GM21717 (cell line): Measurements from ENCODE around the gene ADK.

Experiments used
- ATAC-seq: cut with Tn5 transposase; IDR thresholded peaks from one replicate; pipeline ENCODE4 v1.9.1; 2021; ENCODE audit warnings: mild to moderate bottlenecking, moderate library complexity; ENCODE audit not compliant: unreplicated experiment

Gene ADK

DNA sequence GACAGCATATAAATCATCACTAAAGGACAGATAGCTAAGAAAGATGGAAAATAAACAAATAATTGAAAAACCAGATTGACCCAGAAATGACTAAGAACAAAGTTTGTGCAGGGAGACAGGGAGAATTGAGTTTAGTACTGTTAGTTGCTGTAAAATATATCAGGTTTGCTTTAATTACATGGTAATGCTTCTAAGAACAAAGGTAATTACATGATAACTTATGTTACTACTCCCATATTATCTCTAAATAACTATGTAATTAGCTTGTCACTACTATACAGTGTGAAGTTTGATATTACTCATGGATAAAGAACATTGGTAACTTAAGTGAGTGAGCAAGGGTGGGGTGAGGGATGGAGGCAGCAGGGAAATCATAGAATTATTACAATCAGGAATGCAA is 540.1 kb downstream of the ADK start:
- no peak for ATAC-seq

DNA sequence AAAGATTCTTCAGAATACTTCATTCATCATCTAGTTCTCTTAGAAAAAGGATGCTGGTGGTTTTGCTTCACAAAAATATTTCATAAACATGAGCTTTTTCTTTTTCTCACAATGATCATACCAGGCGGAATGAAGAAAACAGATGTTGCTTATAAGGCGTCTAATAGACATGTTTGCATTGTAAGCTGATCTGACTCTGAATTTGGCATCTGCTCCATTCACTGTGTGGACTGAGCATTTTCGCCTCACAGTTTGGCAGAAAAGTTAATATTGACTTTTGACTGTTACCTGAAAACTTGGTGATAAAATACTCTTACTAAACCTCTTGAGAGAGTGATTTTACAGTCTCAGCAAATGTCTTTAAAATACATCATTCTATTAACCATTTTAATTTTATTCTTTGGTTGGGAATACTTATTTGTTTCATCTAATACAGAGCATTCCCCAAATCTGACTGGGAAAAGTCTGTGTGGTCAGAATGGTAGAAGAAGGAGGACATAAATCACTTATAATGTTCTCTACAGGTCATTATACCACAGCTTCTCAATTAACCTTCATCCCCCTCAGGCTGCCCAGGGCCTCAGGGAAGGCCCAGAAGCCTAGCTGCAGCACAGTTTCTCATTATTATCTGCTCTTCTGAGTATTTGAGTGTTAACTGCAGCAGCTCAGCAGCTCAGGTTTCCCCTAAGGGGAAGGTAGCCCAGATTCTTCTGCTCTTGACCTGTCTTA is 553.8 kb downstream of the ADK start:
- ATAC-seq, result no peak

DNA sequence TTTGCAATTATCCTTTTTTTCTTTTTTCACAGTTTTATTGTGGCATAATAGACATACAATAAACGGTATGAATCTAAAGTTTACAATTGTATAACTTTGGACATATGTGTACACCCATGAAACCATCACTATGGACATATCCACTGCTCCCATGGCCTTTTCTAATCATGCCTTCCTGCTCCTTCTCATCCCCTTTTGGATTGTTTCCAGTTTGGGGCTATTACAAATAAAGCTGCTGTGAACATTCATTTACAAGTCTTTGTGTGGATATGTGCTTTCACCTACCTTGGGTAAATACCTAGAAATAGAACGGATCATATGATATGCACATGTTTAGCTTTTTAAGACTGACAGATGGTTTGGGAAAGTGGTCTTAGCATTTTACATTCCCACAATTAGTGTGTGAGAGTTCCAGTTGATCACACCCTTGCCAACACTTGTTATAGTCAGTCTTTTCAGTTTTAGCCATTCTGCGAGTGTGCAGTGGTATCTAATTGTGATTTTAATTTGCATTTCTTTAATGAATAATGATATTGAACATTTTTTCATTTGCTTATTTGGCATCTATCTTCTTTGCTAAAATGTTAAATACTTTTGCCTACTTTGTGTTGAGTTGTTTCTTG is 554.4 kb downstream of the ADK start:
- ATAC-seq, result no peak

DNA sequence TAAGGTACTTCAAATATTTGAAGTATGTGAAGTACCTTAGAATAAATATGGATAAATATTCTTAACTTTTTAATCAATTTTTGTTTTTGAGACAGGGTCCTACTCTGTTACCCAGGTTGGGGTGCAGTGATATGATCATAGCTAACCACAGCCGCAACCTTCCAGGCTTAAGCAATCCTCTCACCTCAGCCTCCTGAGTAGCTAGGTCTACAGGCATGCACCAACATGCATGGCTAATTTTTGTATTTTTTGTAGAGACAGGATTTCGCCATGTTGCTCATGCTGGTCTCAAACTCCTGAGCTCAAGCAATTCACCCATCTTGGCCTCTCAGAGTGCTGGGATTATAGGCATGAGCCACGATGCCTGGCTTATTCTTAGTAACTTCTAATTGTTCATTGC is 555.9 kb downstream of the ADK start:
- no peak for ATAC-seq

DNA sequence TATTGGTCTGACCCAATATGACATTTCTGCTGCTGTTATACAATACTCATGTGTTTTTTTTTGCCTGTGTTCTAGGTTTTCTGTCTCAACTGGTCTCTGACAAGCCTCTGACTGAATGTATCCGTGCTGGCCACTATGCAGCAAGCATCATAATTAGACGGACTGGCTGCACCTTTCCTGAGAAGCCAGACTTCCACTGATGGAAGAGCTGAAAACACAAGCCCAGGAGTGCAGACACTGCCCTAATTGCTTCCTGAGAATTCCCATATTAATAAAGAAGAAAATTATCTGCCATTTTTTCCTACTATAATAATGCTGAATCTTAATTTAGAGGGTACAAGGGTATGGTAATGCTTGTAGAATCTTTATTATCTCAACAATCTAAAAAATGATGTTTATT is 557.2 kb downstream of the ADK start:
- ATAC-seq, result no peak

DNA sequence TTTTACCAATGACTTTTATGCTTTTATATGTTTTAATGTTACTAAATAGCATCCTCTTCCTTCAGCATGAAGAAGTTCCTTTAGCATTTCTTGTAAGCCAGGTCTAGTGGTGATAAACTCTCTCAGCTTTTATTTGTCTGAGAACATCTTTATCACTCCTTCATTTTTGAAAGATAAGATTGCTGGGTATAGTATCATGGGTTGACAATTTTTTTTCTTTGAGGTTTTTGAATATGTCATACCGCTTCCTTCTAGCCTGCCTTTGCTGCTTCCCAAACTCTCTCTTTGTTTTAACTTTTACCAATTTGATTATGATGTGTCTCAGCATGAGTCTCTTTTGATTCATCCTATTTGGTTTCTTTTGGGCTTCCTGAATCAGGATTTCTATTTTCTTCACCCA is 567.2 kb downstream of the ADK start:
- ATAC-seq, result no peak

DNA sequence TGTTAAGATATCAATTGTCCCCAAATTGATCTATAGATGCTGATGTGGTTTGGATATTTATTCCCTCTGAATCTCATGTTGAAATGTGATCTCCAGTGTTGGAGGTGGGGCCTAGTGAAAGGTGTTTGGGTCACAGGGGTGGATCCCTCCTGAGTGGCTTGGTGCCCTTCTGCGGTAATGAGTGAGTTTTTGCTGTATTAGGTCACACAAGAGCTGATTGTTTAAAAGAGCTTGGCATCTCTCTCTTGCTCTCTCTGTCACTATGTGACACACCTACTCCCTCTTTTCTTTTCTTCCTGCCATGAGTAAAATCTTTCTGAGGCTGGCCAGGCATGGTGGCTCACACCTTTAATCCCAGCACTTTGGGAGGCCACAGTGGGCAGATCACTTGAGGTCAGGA is 577.2 kb downstream of the ADK start:
- ATAC-seq, result no peak

DNA sequence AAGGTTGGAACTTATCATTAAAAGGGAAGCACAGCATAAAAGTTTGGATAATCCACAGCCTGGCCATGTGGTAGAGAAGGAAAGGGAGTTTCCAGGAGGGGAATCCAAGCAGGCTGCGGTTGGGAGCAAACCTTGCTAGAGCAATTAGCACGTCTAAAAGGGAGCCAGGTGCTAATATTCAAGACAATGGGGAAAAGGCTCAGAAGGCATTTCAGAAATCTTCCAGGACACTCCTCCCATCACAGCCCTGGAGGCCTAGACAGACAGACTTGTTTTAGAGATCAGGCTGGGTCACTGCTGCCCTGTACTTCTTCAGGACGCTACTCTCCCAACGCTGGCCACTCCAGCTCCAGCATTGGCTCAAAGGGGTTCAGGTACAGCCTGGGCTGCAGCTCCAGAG is 579.2 kb downstream of the ADK start:
- ATAC-seq, result no peak

DNA sequence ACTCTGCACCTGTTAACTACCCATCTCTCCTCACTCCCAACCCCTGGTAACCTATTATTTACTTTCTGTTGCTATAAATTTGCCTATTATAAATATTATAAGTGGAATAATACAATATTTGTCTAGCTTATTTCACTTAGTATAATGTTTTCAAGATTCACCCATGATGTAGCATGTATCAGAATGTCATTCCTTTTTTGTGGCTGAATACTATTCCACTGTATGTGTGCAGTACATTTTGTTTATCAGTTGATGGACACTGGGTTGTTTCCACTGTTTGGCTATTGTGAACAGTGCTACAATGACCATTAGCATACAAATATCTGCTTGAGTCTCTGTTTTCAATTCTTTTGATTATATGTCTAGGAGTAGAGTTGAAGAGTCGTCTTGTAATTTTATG is 582.6 kb downstream of the ADK start:
- ATAC-seq, result no peak

DNA sequence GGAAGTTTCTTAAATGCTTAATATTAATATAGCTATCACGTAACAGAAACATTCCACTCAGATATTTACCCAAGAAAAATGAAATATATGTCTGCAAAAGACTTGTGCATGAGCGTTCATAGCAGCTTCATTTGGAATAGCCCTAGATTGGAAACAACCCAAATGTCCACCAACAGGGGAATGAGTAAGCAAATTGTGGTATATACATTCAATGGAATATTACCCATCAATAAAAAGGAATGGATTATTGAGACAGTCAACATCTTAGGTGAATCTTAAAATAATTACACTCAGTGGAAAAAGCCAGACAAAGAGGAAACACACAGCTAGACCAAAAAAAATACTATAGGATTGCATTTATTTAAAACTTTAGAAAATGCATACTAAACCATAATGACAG is 585.0 kb downstream of the ADK start:
- ATAC-seq, result no peak

DNA sequence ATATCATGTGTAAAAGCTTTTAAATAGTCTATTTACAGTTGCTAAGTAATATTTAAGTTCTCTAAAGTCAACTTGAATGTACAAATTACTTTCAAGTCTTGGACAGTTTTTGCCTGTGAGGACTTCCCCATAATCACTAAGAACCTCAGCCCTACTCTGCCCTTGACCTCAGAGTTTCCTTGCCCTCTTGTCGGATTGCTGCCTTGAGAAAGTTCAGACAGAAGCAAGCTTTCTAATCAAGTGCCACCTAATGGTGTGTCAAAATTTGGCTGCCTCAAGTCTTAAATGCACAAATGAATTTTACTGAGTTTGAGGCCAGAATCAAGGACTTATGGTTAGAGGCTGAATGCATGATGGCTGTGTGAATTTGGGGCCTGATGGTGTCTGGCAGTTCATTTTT is 587.0 kb downstream of the ADK start:
- no peak for ATAC-seq

DNA sequence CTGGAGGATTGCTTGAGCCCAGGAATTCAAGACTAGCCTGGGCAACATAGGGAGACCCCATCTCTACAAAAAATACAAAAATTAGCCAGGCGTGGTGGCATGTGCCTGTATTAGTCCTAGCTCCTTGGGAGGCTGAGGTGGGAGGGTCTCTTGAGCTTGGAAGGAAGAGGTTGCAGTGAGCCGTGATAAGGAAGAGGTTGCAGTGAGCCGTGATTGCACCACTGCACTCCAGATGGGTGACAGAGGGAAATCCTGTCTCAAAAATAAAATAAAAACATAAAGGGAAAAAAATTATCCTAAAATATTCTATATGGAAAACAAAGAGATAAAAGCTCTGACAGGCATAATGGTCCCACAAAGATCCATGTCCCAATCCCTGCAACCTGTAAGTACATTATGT is 587.5 kb downstream of the ADK start:
- no peak for ATAC-seq

DNA sequence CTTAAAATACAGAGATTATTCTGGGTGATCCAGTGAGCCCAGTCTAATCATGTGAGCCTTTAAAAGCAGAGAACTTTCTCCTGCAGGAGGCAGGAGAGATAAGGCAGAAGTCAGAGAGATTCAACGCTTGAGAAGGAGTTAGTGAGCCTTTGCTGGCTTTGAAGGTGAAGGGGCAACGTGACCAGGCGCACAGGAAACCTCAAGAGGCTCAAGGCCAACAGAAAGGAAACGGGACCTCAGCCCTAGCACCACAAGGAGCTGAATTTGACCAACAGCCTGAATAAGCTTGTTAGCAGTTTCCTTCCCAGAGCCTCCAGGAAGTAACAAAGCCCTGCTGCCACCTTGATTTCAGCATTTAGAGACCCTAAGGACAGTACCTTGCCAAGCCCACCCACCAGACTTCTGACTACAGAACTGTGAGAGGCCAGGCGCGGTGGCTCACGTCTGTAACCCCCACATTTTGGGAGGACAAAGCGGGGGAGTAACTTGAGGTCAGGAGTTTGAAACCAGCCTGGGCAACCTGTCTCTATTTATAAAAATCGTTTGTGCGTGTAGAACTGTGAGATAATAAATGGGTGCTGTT is 588.1 kb downstream of the ADK start:
- ATAC-seq, result peak; percentile 69

DNA sequence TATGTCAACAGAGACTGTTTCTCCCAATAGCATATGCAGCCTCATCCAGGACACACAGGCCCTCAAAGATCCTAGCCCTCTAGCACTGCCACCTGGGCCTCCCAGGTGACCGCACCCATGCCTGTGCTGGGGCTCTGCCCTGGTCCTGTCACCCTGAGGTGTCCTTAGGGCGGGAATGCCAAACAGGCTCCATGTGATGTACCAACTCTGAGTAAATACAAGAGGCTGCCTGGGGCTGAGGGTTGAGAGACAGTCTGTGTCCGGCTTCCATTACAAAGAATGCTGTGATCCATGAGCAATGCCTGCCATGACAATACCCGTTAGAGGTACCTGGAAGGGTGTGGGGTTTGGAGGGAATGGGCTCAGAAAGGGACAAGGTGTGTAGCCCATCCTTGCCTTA is 592.4 kb downstream of the ADK start:
- ATAC-seq, result no peak

DNA sequence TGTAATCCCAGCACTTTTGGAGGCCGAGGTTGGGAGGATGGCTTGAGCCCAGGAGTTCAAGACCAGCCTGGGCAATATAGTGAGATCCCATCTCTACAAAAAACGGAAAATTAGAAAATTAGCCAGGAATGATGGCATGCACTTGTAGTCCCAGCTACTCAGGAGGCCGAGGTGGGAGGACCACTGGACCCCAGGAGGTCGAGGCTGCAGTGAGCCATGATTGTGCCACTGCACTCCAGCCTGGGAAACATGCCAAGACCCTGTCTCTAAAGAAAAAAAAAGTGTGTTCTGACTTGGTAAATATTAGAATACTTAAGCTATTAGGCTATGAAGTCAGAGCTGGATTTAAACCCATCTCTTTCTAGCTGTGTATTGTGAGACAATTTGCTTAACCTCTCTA is 594.4 kb downstream of the ADK start:
- ATAC-seq, result no peak

DNA sequence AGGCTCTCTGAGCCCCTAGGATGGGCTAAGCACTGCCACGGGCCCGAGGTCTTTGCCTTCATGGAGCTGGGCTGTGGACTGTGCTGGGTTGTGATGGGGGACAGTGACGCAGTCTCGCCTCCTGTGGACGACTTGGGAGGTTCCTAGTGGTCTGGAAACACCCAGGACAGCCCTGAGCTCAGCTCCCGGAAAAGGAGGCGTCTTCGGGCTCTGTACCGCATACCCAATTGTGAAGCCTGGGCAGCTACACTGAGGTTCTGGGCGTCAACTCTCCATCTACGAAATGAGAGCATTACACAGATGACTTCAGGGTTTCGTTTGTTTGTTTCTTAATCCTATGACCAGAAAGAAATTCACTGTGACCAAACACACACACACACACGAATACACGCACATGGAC is 595.8 kb downstream of the ADK start:
- no peak for ATAC-seq

DNA sequence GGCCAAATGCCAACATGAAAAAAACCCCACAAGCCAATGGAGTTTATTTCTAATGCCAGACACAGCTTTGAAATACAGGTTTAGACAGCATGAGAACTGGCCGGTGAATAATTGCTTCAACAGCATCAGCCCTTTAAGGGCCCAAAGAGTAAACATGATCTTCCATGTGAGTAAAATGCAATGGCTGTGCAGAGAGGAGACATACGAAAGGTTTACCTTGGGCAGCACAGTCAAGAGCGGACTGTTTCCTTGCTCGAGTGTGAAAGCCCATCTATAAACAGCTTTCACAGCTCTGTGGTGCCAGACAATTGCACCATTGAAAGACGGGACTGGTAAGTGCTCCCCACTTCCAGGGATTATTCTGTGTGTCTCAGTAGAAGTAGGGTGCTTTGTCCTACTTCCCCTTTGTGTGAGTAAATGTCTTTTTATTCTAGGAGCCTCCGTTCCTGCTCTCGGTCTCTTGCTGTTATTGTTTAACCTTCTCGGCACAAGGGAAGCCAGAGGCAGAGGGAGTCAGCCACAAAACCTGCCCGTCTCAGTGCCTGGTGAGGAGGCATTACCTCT is 597.5 kb downstream of the ADK start:
- ATAC-seq, result no peak

DNA sequence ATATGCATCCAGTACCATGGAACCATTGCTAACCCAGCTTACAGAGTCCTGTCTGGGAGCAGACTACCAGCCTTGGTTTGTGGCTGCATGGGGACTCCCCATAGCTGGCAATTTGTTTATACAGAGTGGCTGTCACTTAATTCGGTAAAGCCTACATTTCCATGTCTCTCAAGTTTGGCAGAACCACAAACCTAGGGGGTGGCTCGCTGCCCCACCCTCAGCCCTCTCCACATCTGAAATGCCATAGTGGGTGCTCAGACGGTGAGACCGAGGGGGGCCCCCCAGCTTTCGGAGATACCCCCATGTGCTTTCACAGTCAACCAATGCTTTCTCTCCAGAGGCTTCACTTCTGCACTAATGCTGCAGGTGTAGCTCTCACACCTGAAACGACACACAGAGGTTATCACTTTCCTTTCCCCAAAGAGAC is 599.8 kb downstream of the ADK start:
- ATAC-seq, result no peak

DNA sequence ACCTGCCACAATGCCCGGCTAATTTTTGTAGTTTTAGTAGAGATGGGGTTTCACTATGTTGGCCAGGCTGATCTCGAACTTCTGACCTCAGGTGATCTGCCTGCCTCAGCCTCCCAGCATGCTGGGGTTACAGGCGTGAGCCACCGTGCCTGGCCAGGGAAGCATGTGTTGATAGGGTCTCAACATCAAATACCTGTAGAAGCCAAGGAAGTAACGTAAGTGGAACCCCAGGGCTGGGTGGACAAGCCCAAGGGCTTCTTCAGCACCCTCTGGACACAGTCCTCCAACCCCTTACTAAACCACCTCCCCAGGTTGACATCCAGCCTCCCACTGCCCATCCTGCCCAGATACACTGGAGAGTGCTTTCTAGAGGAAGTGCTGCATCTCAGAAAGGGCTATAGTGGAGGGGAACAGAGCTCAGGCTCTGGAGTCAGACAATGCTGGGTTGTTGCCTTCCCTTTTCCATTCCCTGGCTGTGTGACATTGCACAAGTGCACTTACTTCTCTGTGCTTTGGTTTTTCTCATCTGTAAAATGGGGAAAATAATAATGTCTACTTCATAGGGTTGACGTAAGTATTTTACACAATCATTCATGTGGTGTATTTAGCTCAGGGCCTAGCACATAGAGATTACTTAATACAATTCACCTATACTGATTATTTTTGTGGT is 601.5 kb downstream of the ADK start:
- ATAC-seq, result no peak

DNA sequence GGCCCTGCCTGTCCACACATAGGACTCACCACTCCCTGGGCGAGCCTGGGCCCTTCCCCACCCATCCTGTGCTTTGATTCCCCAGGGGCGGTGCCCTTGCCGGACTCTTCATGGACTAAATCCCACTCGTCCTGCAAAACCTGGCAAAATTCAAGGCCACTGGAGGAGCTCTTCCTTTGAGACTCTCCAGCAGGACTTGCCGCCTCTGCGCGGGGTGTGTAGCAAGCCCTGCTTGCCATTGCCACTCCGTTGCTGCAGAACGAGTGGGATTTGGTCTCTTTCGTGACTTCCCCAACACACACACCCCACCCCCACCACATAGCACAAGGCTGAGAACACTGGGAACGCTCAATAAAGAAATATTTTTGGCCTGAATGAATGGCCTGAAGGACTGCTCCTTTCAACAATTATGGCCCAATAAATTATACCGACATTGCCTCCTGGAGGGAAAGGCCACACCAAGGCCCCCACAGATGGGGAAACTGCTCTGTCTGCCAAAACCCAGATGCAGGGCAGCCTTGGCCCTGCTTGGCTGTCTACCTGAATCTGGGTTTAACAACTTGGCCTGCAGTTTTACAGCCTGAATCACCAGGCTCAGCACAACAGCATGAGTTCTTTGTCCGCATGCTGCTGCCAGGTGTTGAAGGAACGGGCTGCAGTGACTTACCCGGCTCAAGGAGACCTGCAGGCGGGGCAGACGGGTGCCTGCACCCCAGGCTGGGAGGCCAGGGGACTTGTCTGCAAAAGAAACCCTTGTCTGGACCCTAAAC is 602.6 kb downstream of the ADK start:
- no peak for ATAC-seq

DNA sequence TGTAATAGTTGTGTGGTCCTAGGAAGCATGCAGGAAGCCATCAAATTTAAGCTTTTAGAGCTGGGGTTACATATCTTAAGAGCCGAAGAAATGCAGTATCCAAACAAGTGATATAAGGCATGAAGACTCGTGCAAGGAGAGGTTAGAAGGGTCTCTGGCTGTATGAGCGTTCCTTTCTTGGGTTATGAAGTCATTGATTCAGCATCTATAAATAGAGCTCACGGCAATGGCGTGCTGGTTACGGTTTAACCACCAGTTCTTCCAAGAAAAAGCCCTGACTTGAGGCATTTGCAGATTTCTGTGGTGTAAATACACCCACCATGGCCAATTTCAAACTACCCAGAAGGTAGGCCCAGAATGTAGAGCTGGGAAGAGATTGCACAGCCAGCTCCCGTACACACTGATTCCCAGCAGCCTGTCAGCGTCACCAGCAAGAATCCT is 603.4 kb downstream of the ADK start:
- ATAC-seq, result no peak
